ENCODE results near the gene TRDN.

DNA sequence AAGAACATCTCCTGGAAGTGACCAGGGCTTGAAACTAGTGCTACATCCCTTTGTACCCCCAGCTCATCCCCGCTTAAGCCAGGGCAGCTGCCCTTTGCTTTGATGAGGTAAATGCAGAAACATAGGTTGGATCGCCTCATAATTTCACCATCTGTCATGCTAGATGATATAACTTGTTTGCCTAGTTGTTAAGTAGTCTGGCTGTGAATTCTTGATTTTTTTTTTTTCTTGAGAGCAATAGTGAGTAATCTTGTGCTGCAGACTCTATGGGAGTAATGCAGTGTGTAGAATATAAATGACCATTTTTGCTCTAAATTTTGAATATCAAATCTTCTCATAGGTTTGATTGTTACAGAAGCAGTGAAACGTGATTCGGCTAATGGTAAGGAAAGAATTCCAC, 4.1 kb downstream of the TRDN start:
- TF ChIP-seq, protein P1, sequence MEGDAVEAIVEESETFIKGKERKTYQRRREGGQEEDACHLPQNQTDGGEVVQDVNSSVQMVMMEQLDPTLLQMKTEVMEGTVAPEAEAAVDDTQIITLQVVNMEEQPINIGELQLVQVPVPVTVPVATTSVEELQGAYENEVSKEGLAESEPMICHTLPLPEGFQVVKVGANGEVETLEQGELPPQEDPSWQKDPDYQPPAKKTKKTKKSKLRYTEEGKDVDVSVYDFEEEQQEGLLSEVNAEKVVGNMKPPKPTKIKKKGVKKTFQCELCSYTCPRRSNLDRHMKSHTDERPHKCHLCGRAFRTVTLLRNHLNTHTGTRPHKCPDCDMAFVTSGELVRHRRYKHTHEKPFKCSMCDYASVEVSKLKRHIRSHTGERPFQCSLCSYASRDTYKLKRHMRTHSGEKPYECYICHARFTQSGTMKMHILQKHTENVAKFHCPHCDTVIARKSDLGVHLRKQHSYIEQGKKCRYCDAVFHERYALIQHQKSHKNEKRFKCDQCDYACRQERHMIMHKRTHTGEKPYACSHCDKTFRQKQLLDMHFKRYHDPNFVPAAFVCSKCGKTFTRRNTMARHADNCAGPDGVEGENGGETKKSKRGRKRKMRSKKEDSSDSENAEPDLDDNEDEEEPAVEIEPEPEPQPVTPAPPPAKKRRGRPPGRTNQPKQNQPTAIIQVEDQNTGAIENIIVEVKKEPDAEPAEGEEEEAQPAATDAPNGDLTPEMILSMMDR (conservative IDR thresholded peaks at IDR 0.05; ENCODE audit: low read length): no peak
- TF ChIP-seq EZH2phosphoT487 (IDR thresholded peaks at IDR 0.05; ENCODE audit: borderline replicate concordance): no peak
